Fibroblast of peridontal ligament (primary cell): ENCODE measurements around the gene DAPP1.
"Not testable (repeated sequence)": the region's sequence is repeated elsewhere in the genome, so short reads cannot be mapped to it uniquely, and the experiment has no call there.

Experiments
- DNase-seq: peaks from one replicate; pipeline ENCODE4 v3.0.0-alpha.2; 2010; ENCODE audit errors: extremely low read depth

The DAPP1 gene

GRCh38 chr4:99824070-99824599 is 7.5 kb downstream of the DAPP1 start:
- DNase-seq = peak; percentile 56

DNA sequence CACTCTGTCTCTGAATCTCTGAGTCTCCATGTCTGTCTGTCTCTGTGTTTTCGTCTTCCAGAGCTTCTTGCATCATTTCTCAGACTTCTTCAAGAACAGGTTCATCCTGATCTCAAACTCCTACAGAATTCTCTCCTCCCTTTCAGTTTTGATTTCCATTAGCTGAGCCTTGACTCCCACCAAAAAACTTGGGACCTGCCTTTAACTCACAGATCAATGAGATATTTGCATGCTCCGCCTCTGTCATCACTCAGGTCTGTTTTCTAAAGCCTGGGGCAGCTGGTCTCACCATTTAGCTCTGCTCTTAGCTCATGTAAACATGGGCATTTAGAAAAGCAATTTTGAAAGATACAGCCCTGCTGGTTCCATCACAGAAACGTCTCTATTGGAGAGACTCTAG is 8.6 kb downstream of the DAPP1 start:
- DNase-seq = no peak

GRCh38 chr4:99826016-99826415 is 9.4 kb downstream of the DAPP1 start:
- no peak for DNase-seq

GRCh38 chr4:99827454-99827853 is 10.8 kb downstream of the DAPP1 start:
- no peak for DNase-seq

GRCh38 chr4:99827857-99828256 is 11.2 kb downstream of the DAPP1 start:
- DNase-seq = no peak

DNA sequence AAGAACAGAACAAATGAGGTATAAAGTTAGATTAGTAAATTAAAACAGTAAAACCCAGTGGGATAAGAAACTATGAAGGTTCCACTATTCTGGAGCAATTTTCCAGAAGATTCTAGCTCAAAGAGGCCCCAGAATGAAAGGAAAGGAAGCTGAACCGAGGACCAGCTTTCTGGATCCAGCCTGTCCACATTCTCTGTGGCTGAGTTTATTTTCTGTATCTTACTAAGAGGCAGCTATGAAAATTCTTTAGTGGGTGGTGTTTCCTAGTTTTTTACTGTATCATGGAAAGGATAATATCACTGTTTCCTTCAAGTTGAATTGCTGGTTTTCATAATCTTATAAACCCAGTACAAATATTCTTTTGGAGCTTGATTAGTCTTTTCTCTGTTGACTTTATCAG is 11.8 kb downstream of the DAPP1 start:
- no peak for DNase-seq

GRCh38 chr4:99830051-99830450 is 13.4 kb downstream of the DAPP1 start:
- not testable (repeated sequence) for DNase-seq

DNA sequence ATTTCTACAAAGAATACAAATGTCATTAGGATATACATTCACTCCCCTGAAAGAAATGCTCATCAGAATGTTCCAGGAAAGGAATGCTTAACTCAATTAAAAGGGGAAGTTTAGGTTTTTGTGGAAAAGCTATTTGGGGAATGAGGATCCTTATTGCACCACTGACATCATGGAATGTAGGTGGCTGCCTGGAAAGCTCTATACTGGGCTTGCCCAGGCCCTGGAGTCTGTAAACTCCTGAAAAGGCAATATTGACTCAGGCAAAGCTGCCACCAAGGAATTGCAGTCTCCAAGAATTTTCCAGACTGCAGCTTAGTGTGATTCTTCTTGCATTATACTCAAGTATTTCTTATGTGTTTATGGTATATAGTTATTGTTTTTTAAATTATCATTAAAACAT is 15.7 kb downstream of the DAPP1 start:
- DNase-seq = no peak

GRCh38 chr4:99832758-99833157 is 16.1 kb downstream of the DAPP1 start:
- DNase-seq = peak; percentile 20

DNA sequence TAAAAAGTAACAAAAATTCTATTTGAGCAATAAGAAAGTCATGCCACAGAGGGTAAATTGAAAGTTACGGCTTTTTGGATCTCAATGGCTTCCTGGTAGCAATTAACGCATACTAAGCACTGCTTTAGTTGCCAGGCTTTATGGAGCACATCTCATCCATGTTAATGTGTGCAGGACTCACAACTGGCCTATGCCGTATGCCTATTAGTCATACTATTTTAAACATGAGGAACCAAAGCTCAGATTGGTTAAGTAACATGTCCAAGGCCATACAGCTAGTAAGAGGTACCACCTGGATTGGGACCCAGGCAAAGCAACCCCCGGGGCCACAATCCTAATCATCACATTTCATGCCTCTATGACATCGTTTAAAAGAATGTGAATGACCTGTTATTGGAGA is 17.1 kb downstream of the DAPP1 start:
- DNase-seq = no peak

DNA sequence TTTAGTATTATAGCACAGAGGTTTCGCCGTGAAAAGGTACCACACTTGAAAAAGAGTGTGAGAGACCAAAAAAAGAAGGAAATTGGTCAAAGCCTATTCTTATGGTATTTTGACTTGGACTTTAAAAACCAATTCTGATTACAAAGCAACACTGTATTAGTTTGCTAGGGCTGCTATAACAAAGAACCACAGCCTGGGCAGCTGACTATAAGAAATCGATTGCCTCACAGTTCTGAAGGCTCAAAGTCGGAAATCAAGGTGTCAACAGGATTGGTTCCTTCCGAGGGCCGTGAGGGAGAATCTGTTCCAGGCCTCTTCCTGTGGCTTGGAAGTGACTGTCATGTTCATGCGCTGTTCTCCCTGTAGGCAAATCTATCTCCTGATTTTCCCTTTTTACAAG is 17.9 kb downstream of the DAPP1 start:
- DNase-seq = no peak

DNA sequence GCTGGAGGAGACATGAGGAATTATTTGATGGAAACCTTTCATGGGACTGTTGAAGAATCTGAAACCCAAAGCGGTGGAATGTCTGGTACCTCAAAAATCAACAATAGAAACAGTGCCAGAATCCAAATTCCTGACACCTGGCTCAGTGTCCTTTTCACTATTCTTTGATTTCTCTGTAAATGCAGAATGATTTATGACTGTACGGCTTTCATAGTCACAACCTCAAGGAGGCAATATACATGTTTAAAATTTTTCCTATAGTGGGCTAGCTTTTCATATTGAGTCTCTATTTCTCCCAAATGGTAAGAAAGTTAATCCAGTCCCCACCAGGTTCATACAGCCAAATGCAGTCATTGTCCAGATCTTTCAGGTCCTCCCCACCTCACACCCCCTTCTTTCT is 19.3 kb downstream of the DAPP1 start:
- DNase-seq = no peak

DNA sequence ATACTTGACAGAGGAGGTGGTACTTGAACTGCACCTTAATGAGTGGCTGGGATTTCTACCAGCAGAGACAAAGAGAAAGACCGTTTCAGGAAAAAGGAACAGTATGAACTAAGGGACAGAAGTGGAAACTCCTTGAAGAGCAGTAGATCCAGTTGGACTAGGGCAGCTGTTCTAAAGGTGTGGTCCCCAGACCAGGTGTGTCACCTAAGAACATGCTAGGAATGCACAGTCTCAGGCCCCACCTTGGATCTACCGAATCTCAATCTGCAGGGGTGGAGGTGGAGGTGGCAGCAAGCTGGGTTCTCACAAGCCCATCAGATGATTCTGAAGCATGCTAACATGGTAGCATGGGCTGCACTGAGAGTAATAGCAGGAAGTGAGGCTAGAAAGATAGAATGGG is 22.3 kb downstream of the DAPP1 start:
- no peak for DNase-seq

DNA sequence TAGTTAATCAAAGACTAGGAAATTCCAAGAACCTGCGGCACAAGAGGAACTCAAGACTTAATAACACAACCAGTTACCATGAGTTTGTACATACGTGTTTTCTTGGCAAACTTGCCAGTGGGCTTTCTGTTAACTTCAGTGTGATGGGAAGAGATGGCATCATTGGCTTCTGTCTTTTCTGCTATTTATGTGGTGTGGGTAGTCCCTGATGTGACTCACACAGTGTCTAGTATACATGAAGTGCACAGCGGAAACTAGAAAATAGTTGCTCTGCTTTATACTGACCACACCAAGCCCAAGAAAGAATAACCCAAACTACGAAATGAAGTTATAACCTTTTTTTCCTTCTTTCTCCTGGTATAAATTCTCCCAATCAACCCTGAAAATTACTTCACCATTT is 24.5 kb downstream of the DAPP1 start:
- DNase-seq = no peak

GRCh38 chr4:99843413-99843812 is 26.8 kb downstream of the DAPP1 start:
- no peak for DNase-seq

DNA sequence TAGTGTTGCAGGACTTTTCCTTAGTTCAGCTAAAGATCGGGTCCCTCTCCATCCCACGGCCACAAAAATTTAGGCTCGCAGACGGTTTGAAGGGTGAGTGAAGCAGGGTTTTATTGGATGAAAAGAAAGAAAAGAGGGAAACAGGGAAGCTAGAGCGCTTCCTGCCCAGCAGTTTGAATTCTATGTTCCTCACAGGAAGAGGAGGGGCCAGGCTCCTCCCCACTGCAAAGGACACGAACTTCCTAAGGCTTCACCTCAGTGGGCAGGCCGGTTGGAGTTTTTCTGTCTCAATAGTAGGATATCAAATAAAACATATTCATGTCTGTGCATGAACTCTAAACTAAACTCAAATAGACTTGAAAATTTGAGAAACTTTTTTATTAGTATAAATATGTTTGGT is 27.4 kb downstream of the DAPP1 start:
- no peak for DNase-seq

- no peak for DNase-seq
Measured at GRCh38 chr4:99845179-99845578, 28.6 kb downstream of the DAPP1 start.

DNA sequence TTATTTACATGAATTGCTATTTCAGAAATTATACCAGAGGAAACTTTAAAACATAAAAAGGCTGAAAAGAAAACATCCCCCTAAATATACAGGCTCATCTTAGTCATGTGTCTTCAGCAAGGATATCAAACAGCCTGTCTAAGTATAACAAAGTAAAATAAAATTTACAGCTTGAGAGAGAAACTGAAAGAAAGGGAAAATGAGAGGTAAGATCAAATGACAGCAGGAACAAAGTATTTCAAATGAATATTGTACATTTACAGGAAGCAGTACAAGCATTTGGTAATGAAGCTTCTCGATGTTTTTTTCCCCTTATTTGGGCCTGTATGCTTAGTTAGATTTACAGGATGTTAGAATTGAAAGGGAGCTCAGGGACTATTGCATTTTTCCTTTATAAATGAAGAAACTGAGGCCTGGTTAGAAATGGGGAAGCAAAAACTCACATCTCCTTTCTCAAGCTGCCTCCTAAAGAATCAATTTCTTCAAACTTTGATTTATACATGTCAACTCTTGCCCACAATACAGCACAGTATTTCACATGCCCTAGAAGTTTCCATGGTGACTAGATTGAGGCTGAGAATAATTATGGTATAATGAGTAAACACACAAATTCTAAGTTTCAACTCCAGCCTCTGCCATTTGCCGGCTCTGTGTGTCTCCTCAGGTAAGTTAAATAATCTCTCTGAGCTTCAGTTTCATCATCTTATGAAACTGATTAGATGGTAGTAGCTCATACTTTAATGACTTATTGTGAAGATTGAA is 29.3 kb downstream of the DAPP1 start:
- no peak for DNase-seq

- DNase-seq = no peak
Measured at GRCh38 chr4:99846891-99847290, 30.3 kb downstream of the DAPP1 start.

DNA sequence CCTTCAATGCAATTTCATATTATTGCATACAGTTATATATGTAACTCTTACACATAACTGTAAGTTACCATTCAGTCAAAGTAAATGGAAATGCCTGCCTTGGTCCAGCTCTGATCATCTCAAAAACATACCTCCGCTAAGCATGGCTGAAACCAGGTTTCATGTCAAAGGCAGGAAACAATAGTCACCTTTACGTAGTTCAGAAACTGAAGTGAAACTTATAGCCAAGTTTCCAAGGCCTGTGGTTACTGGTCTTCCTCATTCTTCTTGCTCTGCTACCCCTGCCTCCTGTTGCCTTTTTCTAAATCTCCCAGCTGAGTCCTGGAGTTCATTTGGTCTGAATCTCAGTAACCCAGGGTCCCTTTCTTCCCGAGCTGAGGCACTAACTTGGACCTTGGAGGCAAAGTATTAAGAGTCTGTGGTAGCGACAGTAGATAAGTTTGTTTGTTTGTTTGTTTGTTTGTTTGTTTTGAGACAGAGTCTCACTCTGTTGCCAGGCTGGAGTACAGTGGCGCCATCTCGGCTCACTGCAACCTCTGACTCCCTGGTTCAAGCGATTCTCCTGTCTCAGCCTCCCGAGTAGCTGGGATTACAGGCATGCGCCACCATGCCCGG is 30.8 kb downstream of the DAPP1 start:
- DNase-seq = no peak

GRCh38 chr4:99848591-99849001 is 32.0 kb downstream of the DAPP1 start:
- no peak for DNase-seq

DNA sequence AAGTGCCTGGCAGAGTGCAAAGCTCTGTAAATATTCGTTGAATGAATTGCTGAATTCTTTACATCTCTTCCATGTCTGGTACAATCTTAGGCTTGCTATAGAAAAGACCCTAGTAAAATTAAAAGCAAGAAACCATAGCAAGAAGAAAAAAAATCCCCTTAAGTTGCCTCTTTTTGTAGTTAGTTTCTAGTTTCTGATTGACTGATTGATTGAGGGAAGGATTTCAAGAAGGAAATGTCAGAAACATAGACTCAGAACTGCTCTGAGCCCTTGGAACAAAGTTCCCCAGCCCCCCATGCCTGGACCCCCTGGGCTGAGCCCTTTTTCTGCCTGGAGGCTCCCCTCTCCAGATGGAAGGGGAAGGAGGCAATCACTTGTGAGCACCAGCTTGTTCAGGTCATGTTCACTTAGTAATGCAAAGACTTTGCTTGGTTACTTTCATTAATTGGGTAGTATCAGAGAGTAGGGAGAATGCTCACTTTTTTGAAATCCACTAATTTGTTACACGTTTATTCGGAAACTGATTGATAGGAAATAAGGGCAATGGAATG is 35.6 kb downstream of the DAPP1 start:
- no peak for DNase-seq

- no peak for DNase-seq
Measured at GRCh38 chr4:99853190-99853589, 36.6 kb downstream of the DAPP1 start.
